HG03457 (cell line): Measurements from ENCODE around the gene FAM20C.

ENCODE experiments used
- ATAC-seq: cut with Tn5 transposase; IDR thresholded peaks from one replicate; pipeline ENCODE4 v1.9.1; 2021; ENCODE audit warnings: moderate number of reproducible peaks; ENCODE audit not compliant: unreplicated experiment

Gene FAM20C

GRCh38 chr7:300048-300447, 107.7 kb downstream of the FAM20C start:
- no peak for ATAC-seq

- ATAC-seq: no peak
These were observed 108.3 kb downstream of the FAM20C start for GRCh38 chr7:300546-301290.

GRCh38 chr7:301291-302053, 109.1 kb downstream of the FAM20C start:
- no peak for ATAC-seq

GRCh38 chr7:302054-302992, 110.0 kb downstream of the FAM20C start:
- no peak for ATAC-seq

GRCh38 chr7:303425-303824, 111.1 kb downstream of the FAM20C start:
- ATAC-seq: no peak

- no peak for ATAC-seq
These were observed 111.7 kb downstream of the FAM20C start for GRCh38 chr7:303884-304573.

- no peak for ATAC-seq
These were observed 112.4 kb downstream of the FAM20C start for GRCh38 chr7:304574-305409.

GRCh38 chr7:305410-306151, 113.2 kb downstream of the FAM20C start:
- no peak for ATAC-seq

- ATAC-seq: no peak
These were observed 115.6 kb downstream of the FAM20C start for GRCh38 chr7:307970-308369.

GRCh38 chr7:309586-310228, 117.3 kb downstream of the FAM20C start:
- ATAC-seq: no peak
